HL-60 (cell line): Measurements from ENCODE around the gene ZNF436.

Experiments
- CTCF ChIP-seq: IDR thresholded peaks from one replicate; pipeline ENCODE4 v1.5.1; 2011; ENCODE audit warnings: low read length, control low read depth, inconsistent platforms; ENCODE audit not compliant: insufficient read depth
- POLR2AphosphoS5 ChIP-seq: IDR thresholded peaks from 2 replicates; pipeline ENCODE4 v1.6.1; 2012; ENCODE audit warnings: low read depth
- REST ChIP-seq: IDR thresholded peaks from 2 replicates; pipeline ENCODE4 v1.6.1; 2012; ENCODE audit warnings: low read depth; ENCODE audit not compliant: insufficient replicate concordance
- SPI1 ChIP-seq: IDR thresholded peaks from 2 replicates; pipeline ENCODE4 v1.6.1; 2012; ENCODE audit warnings: low read depth, mild to moderate bottlenecking, borderline replicate concordance

- no peak for TF ChIP-seq CTCF
- no peak for TF ChIP-seq SPI1
- TF ChIP-seq POLR2AphosphoS5 = no peak
- no peak for TF ChIP-seq REST
These were observed 31.7 kb upstream of the ZNF436 start for GRCh38 chr1:23401313-23401712.
